GM19238 (cell line): ENCODE data around the gene DDX27.
A peak's percentile ranks its signal among the peaks of the same experiment; 100 is the strongest.
"Not testable (repeated sequence)": the region's sequence is repeated elsewhere in the genome, so short reads cannot be mapped to it uniquely, and the experiment has no call there.

Experiments used
- DNase-seq: peaks from one replicate; pipeline ENCODE4 v3.0.0; 2011; ENCODE audit warnings: low spot score; ENCODE audit not compliant: insufficient read length

Gene DDX27

DNA sequence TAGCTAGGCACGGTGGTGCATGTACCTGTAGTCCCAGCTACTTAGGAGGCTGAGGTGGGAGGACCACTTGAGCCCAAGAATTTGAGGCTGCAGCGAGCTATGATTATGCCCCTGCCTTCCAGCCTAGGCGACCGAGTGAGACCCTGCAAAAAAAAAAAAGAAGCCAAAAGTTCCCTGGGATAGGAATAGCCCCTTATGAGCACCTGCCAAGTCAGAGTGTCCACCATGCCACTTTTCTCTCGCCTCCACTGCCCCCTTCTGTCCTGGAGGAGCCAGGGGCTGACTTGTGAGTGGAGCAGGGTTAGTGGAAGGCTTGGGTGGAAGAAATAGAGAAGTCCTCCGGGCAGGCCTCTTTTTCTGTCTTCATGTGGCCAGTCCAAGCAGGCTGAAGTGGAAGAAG lies 12.1 kb upstream of the DDX27 start:
- no peak for DNase-seq

DNA sequence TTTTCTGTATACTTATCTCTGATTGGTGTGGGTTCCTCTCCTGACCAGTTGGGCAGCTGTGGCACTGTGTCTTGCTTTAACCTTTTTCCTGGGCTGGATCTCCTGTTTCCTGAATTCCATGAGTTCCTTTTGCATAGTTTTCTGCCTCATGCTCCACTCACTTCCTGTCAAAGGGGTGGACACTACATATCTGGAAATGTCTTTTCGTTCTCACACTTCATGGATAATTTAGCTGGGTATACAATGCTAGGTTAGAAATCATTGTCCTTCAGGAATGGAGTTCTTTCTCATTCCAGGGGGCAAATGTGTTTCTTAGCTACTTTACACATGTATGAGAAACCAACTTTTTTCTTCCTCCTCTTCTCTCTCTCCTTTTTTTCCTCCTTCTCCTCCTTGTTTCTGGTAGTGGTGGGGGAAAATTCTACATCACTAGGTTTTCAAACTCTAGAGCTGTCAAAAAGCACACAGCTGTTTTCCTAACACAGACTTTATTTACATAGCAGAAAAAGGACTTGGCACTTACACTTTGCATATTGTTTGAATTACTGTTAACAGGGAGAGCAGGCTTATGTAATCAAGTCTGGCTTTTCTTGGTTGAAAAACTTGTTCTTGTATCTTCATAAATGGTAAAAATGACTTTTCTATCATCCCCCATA lies 9.0 kb upstream of the DDX27 start:
- no peak for DNase-seq

DNA sequence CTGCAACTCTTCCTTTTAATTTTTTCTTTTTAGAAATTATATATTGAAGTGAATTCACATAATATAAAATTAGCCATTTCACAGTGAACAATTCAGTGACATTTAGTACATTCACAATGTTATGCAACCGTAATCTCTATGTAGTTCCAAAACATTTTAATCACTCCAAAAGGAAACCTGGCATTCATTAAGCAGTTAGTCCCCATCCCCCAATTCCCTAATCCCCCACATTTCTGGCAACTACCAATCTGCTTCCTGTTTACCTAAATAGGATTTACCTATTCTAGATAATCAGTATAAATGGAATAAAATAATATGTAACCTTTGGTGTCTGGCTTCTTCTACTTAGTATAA lies 8.5 kb upstream of the DDX27 start:
- no peak for DNase-seq

DNA sequence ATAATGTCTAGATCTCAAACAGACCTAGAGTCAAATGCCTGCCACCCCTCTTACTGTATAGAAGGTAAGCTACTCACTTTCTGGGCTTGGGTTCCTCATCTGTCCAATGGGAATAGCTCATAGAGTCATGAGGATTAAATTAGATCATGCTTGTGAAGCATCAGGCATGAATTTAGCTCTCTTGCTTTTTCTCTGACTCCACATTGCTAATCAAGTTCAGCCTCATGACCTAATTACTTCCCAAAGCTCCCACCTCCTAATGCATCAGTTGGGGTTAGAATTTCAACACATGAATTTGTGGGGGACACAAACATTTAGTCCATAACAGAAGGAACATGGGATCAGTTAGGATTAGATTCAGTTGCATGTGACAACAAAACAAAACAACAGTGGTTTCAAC lies 4.6 kb upstream of the DDX27 start:
- DNase-seq = no peak

DNA sequence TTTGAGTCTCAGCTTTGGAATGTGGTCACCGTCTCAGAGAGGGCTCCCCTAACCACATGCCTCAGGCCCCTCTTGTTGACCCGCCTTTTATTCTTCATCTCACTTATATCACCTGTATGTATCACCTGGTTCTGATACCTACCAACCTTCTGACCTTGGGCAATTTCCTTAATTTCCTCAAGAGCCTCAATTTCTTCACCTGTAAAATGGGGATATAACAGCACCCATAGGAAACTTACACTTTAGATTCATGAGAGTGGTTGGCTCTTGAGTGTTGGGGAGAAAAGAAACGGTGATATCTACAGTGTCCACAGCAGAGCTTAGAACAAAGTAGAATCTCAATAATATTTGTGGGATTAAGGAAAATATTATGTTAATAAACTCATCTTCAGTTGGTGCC lies 4.0 kb upstream of the DDX27 start:
- no peak for DNase-seq

DNA sequence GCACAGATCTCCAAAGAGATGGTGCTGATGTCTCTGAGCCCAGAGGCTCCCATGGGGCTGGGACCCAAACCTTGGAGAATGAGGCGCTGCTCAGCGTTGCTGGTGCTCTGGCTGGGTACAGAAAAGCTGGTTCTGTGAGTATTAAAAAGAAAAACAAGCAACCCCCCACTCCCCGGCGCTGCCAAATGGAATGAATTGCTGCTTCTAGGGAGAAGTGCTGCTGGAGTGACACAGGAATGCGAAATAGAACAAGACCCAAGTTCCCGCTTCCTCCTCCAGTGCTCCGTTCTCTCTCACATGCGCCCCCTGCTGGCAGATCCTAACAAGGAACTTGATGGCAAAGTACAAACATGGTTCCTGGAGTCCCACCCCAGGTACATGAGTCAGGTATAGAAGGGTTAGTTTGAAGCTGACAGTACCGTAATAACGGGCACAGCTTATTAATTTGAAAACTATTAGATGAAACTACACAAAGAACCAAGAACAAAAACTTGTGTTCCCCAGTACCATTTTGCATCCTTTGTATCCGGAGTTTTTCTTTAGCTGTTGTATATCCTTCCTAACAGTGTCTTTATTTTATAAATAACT lies 2.1 kb upstream of the DDX27 start:
- DNase-seq = peak; percentile 42

DNA sequence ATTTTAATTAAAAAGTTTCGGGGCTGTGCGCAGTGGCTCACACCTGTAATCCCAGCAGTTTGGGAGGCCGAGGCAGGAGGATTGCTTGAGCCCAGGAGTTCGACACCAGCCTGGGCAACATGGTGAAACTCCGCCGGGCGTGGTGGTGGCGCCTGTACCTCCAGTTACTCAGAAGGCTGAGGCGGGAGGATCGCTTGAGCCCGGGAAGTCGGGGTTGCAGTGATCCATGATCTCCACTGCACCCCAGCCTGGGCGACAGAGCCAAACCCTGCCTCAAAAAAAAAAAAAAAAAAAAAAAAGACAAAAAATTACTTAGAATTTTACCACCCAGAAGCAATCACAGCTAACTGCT lies 501 bp upstream of the DDX27 start:
- DNase-seq = not testable (repeated sequence)

DNA sequence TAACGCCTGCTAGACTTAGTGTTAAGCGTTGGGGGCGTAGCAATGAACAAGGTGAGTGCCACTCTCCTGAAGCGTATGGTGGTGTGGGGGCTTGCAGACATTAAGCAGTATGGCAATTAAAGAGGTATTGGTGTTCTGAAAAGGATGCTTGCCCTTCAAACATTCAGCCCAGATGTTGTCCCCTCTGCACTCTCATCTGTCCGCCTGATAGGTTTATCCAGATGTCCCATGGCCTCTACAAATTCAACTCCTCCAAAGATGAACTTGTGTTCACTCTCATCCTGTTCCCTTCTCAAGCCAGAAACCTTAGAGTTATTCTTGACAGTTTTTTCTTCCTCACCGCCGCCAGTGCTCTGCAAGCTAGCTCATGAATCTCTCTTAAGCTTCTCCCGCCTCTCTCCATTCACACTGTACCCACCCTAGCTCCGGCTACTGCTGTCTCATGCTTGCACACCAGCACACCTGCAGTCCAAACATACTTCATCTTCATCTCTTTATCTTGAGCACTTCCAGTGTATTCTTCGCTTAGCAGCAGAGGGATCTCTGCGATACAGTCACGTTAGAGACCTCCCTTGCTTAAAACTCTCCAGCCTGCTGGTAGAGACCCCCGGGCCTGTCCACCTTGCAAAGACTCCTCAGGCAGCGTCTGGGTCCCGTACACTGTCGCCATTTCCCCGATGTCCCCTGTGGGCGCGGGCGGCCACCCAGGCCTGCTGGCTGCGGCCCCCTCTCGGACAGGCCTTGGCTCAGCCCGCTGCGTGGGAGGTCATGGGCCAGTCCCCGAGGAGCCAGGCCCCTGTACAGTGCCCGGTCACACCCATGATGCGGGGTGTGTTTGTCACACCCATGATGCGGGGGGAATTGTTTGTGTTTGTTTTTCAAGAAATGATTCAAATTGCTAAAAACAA lies 962 bp downstream of the DDX27 start:
- no peak for DNase-seq

DNA sequence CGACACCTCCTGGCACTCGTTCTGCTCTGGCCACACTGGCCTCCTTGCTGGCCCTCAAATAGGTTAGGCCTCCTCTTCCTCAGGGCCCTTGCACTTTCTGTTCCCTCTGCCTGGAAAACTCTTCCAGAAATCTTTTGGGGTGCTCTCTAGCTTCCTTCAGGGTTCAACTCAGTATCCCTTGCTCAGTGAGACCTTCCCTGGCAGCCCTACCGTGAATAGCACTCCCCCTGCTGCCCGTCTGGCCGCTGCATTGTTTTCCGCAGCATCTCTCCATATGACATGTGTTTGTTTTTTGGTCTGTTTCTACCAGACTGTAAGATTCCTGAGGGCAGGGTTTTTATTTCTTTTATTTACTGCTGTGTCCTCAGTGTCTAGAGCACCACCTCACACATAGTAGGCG lies 6.7 kb downstream of the DDX27 start:
- no peak for DNase-seq

DNA sequence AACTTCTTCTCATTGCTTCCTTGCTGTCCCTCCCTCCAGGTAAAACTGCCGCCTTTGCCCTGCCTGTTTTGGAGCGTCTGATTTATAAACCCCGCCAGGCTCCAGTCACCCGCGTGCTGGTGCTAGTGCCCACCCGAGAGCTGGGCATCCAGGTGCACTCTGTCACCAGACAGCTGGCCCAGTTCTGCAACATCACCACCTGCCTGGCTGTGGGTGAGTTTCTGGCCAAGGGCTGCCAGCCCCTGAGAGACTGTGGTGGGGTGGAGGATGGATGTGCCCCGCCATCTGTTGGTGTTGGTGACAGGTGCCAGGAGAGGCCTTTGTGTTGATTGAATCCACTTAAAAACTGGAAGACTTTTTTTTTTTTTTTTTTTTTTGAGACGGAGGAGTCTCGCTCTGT lies 9.5 kb downstream of the DDX27 start:
- DNase-seq = no peak

DNA sequence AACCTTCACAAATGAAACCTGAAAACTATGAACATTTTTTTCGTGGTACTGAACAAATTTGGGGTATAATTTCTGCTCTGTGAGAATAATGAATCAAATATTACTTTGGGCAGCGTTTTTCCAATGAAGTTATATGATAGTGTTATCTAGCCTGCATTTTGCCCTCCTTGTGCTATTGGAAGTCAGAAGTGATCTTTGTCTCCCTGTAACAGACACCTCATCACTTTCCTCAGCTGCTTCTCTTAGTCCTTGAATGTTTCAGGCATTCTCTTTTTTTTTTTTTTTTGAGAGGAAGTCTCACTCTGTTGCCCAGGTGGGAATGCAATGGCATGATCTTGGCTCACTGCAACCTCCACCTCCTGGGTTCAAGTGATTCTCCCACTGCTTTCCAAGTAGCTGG lies 10.2 kb downstream of the DDX27 start:
- DNase-seq = no peak

DNA sequence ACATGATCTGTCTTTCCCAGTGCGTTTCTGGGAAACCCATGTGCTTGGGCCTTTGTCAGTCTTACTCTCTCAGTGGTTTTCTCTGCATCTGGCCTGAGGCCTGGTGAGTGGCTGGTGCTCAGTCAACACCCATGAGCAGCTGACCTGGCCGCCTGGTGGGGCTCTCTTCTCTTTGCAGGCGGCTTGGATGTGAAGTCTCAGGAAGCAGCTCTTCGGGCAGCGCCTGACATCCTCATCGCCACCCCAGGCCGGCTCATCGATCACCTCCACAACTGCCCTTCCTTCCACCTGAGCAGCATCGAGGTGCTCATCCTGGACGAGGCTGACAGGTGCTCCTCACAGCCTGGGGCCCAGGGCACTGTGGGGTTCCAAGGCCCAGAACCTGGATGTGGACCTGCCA lies 10.8 kb downstream of the DDX27 start:
- no peak for DNase-seq

DNA sequence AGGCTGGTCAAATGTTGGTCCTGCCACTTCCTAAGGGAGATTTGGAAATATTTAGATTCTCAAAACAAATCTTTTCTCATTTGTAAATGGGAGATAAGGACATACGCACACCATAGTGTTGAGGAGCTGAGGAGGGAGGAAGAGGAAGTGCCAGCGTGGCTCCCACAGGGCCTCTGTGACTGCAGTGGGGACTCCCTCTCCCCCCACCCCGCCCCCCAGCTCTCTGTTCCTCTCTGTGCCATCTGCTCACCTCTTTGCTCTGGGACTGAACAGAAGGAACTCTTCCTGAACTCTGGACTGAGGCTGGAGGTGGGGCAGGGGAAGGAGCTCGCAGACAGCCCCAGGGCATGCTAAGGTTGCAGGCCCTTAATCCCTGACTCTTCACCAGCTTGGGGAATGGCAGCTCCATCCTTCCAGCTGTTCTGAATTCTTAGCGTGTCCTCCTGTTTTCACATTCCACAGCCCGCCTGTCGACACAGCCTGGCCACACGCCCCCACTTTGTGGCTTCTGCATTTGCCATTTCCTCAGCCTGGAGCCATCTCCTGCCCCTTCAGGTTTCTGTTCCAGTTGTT lies 11.4 kb downstream of the DDX27 start:
- no peak for DNase-seq

DNA sequence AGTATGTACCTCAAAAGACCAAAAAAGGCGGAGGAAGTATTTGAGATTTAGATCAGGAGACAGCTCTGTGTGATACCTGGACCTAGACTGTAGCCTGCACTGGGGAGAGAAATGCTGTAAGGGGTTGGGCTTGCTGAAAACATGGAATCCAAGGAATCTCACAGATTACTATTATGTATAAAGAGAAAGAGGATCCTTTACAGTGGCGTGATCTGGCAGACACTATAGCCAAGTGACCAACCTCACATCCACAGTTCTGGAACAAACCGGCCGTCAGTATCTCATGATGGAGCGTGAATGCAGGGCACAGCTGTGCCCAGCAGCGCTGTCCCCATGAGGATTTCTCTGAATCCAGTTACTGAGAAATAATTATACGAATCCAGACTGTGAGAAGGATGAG lies 12.3 kb downstream of the DDX27 start:
- no peak for DNase-seq

DNA sequence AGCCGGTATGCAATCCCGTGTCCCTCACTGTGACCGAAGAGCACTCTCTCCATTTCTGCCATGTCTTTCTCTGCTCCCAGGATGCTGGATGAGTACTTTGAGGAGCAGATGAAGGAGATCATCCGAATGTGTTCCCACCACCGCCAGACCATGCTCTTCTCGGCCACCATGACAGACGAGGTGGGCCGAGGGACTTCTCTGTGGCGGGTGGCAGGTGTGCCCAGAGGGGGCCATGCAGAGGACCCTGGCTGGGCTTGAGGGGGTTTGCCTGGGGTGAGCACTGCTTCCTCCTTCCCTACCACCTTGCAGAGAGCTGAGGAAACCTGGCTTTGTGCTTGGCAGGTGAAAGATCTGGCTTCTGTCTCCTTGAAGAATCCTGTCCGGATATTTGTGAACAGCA lies 14.0 kb downstream of the DDX27 start:
- DNase-seq = no peak

DNA sequence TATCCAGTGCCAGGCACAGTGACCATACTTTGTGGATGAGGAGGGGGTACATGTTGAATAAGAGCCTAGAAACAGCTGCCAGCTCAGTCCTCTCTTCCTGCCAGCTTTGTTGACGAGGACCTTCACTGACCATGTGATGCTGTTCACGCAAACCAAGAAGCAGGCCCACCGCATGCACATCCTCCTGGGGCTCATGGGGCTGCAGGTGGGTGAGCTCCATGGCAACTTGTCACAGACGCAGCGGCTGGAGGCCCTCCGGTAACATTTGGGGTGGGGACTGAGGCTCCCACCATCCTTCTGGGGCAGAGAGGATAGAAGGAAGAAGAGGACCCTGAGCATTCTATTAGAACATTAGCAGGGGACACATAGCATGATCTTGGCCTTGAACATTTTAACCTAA lies 15.6 kb downstream of the DDX27 start:
- DNase-seq = no peak

DNA sequence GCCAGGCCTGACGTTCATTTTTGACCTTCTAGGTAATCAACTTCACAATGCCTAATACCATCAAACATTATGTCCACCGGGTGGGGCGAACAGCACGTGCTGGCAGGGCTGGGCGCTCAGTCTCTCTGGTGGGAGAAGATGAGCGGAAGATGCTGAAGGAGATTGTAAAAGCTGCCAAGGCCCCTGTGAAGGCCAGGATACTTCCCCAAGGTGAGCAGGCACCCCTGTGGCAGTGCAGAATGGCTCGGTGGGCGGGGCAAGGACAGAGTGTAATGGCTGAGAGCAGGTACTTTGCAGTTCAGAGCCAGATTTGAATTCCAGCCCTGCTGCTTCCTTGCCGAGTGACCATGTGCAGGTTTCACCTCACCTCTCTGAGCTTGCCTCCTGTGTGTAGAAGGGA lies 17.1 kb downstream of the DDX27 start:
- no peak for DNase-seq

DNA sequence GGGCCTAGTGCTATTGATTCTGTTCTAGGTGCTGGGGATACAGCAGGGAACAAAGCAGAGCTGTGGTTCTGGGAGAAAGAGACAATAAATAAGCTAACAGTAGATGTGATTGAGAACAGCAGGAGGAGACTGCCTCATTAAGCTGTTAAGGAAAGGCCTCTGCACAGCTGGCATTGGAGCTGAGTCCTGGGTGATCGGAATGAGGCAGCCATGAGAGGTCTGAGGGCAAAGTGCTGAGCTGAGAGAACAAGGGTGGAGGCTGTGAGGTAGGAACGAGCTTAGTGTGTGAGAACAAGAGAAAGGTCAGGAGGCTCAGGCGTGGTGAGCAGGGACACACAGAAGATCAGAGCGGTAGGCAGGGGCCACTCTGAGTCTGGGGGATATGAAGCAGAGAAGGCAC lies 18.3 kb downstream of the DDX27 start:
- DNase-seq = no peak

DNA sequence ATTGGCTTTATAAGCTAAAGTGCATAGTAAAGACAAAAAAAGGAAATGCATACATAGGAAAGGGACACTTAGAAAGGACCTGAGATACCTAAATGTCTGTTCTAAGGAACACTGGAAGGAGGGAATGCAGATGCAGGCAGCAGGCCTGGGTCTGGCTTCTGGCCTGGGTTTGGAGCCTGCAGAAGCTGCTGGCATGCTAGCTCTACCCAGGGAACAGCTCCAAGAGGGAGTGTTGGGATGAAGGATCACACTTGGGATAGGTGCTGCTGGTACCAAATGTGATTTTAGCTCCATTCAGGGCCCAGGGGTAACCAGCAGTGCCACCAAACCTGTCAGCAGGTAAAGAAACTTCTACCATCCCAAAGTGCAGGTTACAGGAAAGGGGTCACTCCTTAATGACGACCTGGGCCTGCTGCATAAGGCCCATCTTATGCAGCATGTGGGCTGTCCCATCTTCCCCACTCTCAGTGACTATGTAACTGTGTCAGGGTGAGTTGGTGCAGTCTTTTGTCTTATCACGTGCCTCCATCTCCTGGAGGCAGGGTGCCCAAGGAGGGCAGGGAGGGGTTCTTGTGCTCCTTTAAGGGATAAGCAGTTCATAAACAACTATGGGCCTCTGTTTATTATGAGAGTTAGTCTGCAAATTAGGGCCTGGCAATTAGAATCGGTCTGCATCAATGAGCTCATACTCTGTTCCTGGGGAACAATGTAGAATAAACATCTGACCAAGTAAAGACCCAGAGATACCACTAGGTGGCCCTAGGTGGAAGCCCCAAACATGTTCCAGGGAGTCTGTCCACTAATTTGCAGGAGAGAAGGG lies 26.9 kb downstream of the DDX27 start:
- DNase-seq = peak; percentile 36

DNA sequence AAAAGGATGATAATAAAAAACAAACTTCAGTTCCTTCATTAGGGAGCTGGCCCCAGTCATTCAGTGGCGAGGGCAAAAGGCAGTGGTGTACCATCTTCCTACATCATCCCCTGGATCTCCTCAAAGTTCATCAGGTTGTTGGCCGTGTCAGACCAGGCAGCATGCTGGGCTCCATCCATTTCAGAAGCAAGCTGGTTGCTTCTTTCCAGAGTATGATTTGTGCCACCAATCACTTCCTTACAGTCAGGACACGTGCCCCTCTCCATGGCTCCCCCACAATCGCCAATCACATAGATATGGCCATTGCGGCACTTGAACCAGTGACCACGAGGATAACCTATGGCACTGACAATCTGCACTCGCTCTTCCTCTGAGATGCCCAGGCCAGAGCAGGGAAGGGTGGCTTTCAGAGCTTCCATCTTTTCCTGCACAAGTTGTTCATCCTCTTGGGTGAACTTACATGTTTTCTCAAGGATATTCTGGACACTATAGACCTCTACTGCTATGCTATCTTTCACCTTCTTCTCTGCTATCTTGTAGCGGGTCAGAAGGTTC lies 28.0 kb downstream of the DDX27 start:
- no peak for DNase-seq

DNA sequence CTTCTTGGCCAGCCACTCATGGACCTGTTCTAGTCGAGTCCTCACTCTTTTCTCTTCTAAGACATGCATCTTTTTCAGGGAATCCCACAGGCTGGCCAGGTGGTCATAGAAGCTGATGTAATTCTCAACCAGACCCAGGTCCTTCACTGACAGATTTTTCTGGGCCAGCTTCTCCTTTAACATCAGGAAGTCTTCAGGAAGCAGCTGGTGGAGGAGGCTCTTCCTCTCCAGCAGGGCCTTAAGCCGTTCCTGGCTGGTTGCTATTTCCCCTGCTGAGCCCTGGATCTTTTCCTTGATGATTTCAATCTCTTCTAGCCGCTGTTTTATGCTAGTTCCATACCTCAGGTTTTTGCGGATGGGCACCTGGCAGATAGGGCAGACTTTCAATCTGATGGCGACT lies 28.6 kb downstream of the DDX27 start:
- no peak for DNase-seq
